Middle frontal gyrus (tissue), 1 donor: ENCODE data around the gene CYB5R4.

ENCODE experiments used
- DNase-seq: peaks from one replicate; pipeline ENCODE4 v3.0.0-alpha.2; 2015; ENCODE audit warnings: low spot score; ENCODE audit errors: extremely low spot score

The CYB5R4 gene

DNA sequence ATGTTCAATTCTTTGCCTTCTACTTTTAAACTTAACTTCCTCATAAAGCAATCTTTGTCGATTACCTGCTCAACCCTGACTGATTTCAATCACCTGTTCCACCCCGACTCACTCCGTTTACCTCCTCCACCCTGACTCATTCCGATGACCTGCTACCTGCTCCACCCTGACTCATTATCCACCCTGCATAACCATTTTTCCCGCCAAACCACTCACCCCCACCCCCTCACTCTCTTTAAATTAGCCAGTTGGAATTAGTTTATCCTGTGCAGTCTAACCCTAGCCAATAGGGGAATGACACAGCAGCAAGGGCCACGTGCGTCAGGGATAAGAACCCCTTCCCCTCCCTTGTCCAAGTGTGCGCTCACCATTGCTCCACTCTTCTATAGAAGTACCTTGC, 117.4 kb downstream of the CYB5R4 start:
- DNase-seq, result no peak

DNA sequence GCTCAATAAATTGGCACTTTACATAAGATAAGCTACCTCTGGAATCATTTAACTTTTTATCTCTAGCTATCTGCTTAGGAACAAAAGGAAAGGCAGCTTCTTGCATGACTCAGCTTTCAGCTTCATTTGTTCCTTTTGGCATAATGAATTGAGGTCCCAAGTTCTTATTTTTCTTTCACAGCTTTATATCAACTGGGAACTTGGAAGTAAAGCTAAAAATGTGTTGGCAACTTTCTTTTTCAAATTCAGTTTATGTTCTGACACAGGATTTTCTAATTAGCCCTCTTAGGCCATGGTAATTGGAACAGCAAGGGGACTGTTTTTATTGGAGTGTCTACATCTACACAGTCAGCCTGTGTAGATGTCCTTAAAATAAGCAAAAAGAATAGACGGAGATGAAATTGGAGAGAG, 118.8 kb downstream of the CYB5R4 start:
- no peak for DNase-seq

DNA sequence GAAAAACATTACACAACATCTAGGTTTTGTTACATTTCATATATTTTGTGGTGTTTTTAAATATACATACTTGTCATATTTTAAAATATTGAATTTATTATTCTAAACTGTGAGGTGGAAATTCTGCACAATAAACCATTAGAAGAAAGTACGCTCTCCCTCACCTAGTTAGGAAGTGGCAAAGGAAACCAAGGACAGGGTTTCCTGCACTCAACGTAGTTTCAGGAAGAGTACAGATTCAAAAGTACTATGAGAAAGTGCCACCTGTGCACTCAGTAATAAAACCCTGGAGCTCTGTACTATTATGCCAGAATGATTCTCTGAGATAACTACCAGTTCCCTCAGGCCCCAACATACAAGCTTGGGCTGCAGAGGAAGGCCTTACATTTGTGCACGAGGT, 119.5 kb downstream of the CYB5R4 start:
- DNase-seq, result no peak

DNA sequence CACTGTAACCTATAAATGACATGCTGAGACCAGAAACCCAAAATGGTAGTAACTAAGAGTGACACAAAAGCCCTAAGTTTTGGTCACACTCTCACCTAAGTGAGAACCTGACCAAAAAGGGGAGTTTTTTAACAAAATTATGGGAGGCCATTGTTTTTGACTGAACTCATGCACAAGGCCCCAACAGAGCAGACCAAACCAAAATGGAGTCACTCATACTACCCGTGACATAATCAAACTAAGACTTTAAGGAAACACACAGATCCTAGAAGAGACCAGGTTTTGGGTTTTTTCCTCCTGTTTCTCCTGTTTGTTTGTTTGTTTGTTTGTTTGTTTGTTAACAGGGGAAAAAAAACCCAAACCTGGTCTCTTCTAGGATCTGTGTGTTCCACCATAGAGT, 124.9 kb downstream of the CYB5R4 start:
- no peak for DNase-seq

DNA sequence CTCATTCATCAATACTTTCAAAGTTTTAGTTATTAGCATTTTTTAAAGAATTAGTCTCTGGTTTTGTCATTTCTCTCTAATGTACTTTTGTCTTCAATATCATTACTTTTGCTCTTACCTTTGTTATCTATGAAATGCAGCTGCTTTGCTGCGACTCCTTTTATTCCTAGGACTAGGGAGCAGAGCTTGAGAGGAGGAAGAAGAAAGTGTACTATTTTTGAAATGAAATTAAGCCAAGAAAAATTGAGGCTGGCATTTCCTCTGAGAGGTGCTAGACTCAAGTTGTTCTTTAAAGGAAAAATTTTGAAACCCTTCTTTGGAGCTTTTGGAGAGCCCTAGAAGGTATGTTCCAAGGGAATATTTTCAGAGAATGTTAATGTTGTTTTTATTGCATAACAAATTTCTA, 125.8 kb downstream of the CYB5R4 start:
- DNase-seq, result no peak

DNA sequence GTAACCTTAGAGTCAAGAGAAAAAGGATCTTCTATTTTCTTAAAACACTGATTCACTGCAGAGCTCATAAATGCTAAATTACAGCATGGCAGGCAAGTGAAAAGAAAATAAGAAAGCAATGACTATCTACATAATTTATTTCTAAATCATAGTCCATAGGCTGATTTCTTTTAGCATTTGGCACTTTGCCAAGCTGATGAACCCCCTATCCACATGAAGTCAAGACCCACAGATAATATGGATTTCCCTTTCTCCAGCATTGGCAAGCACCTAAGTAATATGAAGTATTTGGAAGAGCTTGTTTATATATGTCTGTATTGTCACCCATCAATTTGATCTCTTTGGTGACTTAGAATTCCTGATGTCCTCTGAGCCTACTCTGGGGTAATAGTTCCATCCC, 126.2 kb downstream of the CYB5R4 start:
- DNase-seq, result no peak

DNA sequence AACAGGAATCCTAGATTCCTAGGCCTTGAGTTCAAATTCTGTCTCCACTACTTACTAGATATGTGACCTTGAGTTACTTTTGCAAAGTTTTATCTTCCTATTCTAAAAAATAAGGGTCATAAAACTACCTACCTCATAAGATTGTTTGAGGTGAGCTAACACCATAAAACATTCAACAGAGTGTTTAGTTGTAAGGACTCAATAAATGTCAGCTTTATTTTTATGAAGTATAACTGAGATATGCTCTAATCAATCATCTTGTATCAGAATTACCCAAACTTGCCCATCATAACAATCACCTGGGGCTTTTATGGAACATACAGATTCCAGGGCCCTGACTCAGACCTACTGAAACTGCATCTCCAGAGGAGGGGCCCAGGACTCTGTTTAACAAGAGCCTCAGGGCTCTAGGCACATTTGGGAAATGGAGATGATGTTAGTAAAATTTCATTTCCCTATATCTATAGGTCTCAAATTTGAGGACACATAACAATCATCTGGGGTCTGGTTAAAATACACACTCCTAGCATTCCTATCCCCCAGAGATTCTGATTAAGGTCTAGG, 138.6 kb downstream of the CYB5R4 start:
- no peak for DNase-seq

DNA sequence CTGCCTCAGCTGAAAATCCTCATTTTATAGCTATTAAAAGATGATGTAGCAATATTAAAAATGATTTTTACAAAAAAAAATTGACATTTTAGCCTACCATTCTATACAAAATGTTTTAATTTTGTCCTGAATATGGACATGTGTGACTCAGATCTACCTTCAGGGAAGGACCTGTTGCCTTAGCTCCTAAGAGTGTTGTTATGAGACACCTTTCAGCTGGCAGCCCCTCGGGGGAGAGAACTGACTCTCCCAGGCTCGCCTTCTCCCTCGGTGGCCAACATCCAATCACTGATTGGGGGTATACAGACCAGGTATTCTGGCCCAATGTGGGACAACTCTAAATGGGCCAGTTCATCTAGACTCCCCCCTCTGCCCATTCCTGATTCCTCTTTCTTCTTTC, 141.6 kb downstream of the CYB5R4 start:
- DNase-seq, result no peak

DNA sequence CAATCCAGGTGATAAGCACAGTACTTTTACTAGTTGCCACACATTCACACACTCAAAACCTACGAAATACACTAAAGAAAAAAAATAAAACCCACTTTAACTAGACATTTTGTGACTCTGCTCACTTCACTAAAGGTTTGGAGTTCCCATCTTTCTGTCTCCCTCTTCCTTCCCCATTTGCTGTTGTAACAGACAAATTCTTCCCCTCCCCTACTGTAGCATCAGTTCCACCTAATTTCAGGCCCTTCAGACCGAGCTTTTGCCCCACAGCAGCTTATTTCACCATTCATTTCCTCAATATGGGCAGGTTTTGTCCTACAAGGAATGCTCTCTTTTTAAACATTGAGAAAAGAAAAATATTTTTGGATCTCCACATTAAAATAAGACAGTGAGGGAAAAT, 142.7 kb downstream of the CYB5R4 start:
- DNase-seq, result no peak

DNA sequence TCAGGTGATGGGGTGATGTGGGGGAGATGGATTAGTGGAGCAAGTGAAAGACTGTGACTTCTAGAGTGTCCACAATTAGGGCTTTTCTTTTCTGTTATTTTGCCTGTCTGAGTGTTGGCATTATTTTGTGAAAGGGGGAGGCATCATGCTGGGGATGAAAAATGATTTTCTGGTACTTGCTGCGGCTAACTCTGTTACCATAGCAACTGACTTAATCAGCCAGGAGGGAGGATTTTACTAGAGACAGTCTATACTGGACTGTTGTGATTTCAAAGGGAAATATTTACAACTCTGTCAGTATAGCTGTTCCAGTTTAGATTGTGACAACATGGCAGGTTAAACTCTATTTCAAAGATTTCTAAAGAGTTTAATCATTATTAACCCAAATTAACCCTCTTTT, 143.6 kb downstream of the CYB5R4 start:
- no peak for DNase-seq

DNA sequence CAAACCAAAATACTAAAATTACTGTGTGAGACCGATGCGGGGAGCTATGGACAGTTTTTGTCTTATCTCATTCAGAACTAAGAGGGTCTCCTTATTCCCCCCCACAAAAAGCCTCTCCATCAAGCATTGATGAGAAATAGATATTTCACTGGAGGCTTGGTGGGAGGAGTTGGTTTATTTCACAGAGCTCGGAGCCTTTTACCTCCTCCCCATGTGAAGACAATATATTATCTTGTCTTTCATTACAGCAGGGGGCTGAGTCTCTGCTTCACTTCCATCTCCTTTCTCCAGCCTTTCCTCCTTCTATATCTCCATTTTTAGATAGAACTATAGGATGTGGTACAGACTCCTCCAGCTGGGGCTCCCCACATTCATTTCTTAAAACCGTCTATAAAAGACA, 144.2 kb downstream of the CYB5R4 start:
- no peak for DNase-seq

DNA sequence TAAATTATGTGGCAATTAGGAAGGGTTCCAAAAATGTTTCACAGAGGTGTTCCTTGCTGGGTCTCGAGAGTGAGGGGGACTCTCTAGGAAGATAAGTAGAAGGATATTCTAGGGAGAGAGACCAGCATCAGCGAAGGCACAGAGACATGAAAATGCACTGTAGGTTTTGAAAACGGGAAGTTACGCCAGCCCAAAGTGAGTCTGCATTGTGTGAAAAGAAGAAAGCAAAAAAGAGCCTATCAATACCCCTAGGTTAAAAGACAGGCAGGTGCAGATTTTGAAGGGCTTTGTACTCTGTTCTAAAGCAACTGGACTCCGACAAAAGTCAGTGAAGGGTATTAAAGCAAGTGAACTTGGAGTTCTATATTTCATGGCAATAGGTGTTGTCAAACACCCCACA, 148.4 kb downstream of the CYB5R4 start:
- DNase-seq, result no peak

DNA sequence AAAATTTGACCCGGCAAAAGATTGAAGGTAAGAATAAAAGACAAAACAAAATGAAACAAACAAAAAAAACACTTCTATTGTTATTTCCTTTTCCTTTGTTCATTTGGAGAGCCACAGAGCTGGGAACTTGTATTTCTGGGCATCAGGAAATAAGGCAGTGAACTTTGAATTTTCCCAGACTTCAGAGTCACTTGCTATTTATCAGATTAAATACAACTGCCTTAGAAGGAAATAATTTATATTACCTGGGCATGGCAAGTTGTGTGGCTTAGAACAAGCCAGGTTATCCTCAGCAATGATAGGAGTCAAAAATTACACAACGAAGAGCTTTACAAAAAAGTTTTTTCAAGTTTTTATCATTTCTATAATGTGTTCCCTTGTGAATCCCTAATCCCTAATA, 153.9 kb downstream of the CYB5R4 start:
- no peak for DNase-seq

DNA sequence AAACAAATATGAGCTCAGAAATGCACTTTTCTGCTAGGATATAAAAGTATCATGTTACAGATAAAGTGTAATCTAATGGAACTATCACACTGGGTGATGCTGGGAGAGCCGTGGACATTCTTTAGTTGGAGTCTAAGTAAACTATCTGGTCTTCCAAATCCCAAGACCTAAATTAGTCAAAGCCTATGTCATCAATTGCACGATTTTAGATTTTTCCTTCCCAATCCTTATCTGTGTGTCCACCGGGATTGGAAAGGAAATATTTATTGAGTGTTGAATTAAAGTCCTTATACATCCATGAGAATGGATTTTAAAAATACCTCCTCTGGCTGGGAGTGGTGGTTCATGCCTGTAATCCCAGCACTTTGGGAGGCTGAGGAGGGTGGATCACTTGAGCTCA, 154.4 kb downstream of the CYB5R4 start:
- no peak for DNase-seq

DNA sequence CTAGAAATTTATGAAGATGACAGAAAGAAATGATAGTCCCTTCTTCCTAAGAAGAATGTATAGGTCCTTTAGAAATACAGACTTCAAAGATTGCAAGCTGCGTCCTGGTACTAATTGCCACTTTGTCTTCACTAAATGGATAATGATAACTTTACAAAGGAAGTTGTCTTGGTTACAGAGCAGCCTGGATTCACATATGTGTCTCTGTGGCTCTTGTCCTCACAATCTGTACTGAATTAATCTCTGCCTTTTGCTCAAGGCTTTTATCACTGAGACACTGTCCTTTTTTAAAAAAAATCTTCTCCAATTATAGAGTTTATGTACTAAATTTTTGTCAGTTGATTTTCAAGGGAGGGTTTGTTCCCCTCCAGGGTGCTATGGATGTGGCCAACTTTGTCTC, 156.5 kb downstream of the CYB5R4 start:
- DNase-seq, result no peak
